ENCODE results near the gene QKI. TPM values are rescaled to one million over a fixed set of nuclear protein-coding genes. Genes with fewer than 3 reads are reported as not detected.
A peak's percentile ranks its signal among the peaks of the same experiment; 100 is the strongest.

QKI gene
- 100 to 1,000 TPM; 127 to 192 TPM for total RNA-seq

DNA sequence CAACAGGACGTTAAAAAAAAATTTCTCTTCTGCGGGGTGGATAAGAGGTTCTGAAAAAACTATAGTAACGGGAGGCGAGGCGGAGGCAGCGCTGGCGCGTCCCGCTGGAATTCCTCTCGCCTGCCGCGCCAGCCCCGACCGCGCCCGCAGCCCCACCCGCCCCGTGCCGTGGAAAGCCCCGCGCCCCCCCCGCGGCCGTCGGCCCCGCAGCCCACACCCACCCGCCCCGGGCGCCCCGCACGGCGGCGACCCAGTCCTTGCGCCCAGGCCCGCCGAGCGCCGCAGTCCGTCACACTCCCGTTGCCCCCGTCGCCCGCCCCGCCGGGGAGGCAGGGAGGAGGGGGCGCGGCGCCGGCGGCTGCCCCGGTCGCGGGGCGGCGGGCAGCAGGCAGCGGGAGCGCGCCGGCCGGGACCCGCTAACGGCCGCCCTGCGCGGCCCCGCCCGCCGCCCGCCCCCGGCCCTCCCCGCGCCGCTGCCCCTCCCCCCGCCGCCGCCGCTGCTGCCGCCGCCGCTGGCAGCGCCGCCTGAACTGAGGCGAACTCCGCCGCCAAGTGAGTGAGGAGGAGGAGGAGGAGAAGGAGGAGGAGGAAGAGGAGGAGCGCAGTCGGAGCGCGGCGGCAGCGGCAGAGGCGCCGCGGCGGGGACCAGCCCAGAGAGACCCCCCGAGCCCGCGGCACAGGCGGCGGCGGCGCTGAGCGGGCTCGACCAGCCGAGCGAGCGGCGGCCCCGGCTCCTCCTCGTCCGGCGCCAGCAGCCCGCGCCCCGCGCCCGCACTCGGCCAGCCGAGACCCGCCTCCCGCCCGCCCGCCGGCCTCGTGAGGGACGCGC is at the start of gene QKI:
TSS of gene QKI (plus strand) at position 602 of the 829 bp plus-strand sequence. CDS start 476 bp downstream, outside the sequence.
- Histone ChIP-seq H3K9me3 (no peaks in the 10 kb centered on the region), H3K27ac (peak within 1 kb of the TSS; percentile 98), H3K36me3 (no peaks in the 10 kb centered on the region), H3K4me3 (peak within 1 kb of the TSS; percentile 80), H3K27me3 (replicated peaks; ENCODE audit: insufficient read depth) (no peaks in the 10 kb centered on the region), H3K4me1 (ENCODE audit: control insufficient read depth in 1 of 2, low read depth in 2 of 2) (peaks cover 4 to 27% of the 10 kb centered on the region in 2 donors)
- peak; percentile 32 for DNase-seq (ENCODE audit: low spot score)
- ATAC-seq (ENCODE audit: insufficient number of reproducible peaks, low FRiP score, low read depth), result peak; percentile 47
- TF ChIP-seq CTCF (IDR thresholded peaks at IDR 0.05), result no peak

DNA sequence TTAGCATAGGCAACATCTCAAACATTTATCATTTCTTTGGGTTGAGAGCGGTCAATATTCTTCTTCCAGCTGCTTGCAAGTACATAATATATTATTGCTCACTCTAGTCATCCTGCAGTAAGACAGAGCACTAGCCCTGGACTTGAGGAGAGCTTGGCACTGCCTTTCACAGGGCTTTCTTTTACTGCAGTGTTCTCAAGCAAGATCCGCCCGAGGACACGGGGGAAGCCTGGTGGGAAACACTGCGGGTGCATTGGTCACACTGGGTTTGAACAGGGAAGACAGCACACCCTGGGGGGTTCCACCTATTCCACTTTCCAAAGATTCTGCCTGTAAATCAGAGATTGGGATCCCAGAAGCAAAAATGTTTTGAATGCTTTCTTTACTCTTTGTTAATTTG is 48.2 kb upstream of the QKI start:
- Histone ChIP-seq H3K9me3 (no peaks in the 10 kb centered on the region), H3K36me3 (no peaks in the 10 kb centered on the region), H3K4me3 (no peak overlapping the region), H3K27ac (no peak overlapping the region), H3K4me1 (ENCODE audit: control insufficient read depth in 1 of 2, low read depth in 2 of 2) (peaks cover 0 to 5% of the 10 kb centered on the region in 2 donors), H3K27me3 (replicated peaks; ENCODE audit: insufficient read depth) (no peaks in the 10 kb centered on the region)
- no peak for ATAC-seq (ENCODE audit: insufficient number of reproducible peaks, low FRiP score, low read depth)
- DNase-seq (ENCODE audit: low spot score), result no peak
- no peak for TF ChIP-seq CTCF (IDR thresholded peaks at IDR 0.05)

DNA sequence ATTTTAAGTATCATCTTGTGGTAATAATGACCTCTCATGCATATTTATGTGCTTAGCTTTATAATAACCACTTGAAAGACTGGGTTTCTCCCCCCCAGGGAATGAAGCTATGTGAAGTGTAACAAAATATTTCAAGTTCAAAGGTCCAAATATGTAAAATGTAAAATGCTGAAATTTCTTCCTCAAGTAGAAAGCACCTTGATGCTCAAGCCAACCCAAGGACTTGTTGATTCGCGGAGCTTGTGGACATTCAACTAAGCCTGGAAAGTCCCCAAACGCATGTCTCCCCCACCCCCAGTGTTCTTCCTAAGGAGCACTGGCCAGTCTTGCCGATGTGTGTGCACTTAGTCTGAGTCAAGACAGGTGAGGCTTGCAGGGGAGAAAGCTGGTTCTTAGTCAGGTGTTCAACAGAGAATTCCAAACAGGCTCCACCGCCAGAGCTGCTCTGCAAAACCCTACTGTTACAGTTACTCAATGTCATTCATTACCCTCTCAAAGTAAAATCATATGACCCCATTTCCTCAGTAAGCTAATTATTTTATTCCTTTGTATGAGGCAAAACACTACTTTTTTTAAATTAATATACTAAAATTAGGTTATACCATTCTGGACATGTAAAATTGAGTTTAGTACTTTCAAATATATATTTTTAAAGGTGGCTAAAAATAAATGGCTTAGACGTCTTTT is 46.9 kb upstream of the QKI start:
- no peaks in the 10 kb centered on the region for H3K27me3 ChIP-seq (replicated peaks; ENCODE audit: insufficient read depth)
- no peak overlapping the region for H3K4me3 ChIP-seq
- H3K4me1 ChIP-seq (ENCODE audit: control insufficient read depth in 1 of 2, low read depth in 2 of 2), result no peaks in the 10 kb centered on the region
- DNase-seq (ENCODE audit: low spot score), result no peak
- no peaks in the 10 kb centered on the region for H3K36me3 ChIP-seq
- no peaks in the 10 kb centered on the region for H3K9me3 ChIP-seq
- no peak for ATAC-seq (ENCODE audit: insufficient number of reproducible peaks, low FRiP score, low read depth)
- H3K27ac ChIP-seq, result no peak overlapping the region
- no peak for TF ChIP-seq CTCF (IDR thresholded peaks at IDR 0.05)

DNA sequence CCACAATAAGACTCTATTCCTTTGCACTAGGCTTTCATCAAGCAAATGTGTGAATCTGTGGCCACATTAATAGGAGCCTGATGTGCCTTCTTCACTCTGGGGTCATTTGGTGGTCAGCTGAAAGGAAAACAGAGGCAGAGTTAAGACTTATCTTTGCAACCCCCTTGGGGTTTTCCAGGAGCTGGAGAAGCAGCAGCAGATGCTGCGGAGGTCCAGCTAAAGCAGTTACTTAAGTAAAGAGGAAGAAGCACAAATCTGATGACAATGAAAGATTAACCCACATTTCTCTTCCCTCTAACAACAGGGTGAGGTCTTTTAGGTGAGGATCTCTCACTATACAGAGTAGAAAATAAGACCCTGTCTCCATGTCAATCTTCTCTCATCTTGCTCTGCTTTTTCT is 45.4 kb upstream of the QKI start:
- no peak overlapping the region for H3K4me3 ChIP-seq
- no peaks in the 10 kb centered on the region for H3K36me3 ChIP-seq
- H3K9me3 ChIP-seq, result no peaks in the 10 kb centered on the region
- no peak for TF ChIP-seq CTCF (IDR thresholded peaks at IDR 0.05)
- H3K4me1 ChIP-seq (ENCODE audit: control insufficient read depth in 1 of 2, low read depth in 2 of 2), result no peaks in the 10 kb centered on the region
- no peaks in the 10 kb centered on the region for H3K27me3 ChIP-seq (replicated peaks; ENCODE audit: insufficient read depth)
- H3K27ac ChIP-seq, result no peak overlapping the region
- ATAC-seq (ENCODE audit: insufficient number of reproducible peaks, low FRiP score, low read depth) (no peak), DNase-seq (ENCODE audit: low spot score) (no peak)

DNA sequence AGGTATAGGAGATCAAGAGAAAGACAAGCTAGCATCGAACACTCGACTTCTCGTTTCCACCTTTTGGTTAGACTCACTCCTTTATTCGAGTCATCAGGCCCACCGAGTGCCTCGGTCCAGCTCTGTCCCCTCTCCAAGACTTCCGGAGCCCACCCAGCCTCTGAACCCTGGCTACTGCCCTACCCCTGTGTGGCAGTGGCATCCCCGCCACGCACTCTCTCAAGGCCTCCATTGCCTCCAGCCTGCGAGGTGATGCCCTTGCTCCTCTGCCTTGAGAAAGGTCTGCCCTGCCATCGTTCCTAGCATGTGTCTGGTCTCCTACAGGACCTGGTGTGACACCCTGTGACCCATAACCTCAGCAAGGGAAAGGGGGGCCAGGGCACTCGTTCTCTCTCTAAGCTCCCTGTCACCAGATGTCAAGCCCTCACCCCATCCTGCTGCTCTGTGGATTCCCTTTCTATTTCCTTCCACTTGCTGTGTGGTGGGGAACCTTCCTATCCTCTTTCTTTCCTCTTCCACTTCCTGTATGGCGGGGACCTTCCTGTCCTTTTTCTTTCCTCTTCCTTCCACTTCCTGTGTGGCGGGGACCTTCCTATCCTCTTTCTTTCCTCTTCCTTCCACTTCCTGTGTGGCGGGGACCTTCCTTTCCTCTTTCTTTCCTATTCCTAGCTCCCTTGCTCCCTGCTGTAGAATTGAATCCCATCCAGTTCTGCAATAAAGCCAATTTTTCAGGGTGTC is 44.7 kb upstream of the QKI start:
- no peak overlapping the region for H3K27ac ChIP-seq
- no peaks in the 10 kb centered on the region for H3K27me3 ChIP-seq (replicated peaks; ENCODE audit: insufficient read depth)
- no peaks in the 10 kb centered on the region for H3K36me3 ChIP-seq
- no peak overlapping the region for H3K4me3 ChIP-seq
- no peaks in the 10 kb centered on the region for H3K9me3 ChIP-seq
- ATAC-seq (ENCODE audit: insufficient number of reproducible peaks, low FRiP score, low read depth) (no peak), DNase-seq (ENCODE audit: low spot score) (no peak)
- no peak for TF ChIP-seq CTCF (IDR thresholded peaks at IDR 0.05)
- no peaks in the 10 kb centered on the region for H3K4me1 ChIP-seq (ENCODE audit: control insufficient read depth in 1 of 2, low read depth in 2 of 2)

Measured in thoracic aorta (tissue), 2 donors.